HL-60 (cell line): ENCODE measurements around the gene IQSEC3.

Experiments used
- GABPA ChIP-seq: IDR thresholded peaks from 2 replicates; pipeline ENCODE4 v1.6.1; 2012; ENCODE audit warnings: low read depth
- TF ChIP-seq, protein P1 (sequence below): IDR thresholded peaks from one replicate; pipeline ENCODE4 v1.5.1; 2011; ENCODE audit warnings: low read length, control low read depth, inconsistent platforms; ENCODE audit not compliant: insufficient read depth

DNA sequence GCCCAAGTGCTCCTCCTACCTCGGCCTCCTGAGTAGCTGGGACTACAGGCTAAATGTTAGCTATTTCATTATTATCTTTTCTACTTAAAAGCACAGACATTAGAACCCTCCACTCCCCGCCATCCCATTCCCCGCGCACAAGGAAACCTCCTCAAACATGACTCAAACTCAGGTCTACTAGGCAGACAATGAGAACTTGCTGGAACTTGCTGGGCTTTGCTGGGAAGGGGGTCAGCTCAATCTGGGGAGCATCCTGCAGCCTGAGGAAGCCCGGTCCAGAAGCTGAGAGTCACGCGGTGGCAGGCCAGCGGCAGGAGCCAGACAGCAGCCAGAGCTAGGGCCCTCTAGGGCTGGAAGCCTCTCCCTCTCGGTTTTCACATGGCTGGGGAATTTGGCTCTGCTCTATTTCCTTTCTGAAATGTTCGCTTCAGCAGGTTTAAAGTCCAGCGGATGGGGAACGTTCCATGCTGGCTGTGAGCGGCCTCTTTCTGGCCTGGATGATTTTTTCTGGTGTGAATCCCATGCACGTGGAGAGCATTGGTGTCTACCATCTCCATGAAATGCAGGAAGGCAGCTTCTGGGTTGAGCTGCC, 78.9 kb downstream of the IQSEC3 start:
- TF ChIP-seq, protein P1, sequence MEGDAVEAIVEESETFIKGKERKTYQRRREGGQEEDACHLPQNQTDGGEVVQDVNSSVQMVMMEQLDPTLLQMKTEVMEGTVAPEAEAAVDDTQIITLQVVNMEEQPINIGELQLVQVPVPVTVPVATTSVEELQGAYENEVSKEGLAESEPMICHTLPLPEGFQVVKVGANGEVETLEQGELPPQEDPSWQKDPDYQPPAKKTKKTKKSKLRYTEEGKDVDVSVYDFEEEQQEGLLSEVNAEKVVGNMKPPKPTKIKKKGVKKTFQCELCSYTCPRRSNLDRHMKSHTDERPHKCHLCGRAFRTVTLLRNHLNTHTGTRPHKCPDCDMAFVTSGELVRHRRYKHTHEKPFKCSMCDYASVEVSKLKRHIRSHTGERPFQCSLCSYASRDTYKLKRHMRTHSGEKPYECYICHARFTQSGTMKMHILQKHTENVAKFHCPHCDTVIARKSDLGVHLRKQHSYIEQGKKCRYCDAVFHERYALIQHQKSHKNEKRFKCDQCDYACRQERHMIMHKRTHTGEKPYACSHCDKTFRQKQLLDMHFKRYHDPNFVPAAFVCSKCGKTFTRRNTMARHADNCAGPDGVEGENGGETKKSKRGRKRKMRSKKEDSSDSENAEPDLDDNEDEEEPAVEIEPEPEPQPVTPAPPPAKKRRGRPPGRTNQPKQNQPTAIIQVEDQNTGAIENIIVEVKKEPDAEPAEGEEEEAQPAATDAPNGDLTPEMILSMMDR: no peak
- TF ChIP-seq GABPA: no peak
